GM19395 (cell line): Measurements from ENCODE around the gene KAT6B.
"Not testable (repeated sequence)": the region's sequence is repeated elsewhere in the genome, so short reads cannot be mapped to it uniquely, and the experiment has no call there.

Source experiments
- ATAC-seq: cut with Tn5 transposase; IDR thresholded peaks from one replicate; pipeline ENCODE4 v1.9.1; 2021; ENCODE audit warnings: mild to moderate bottlenecking, moderate library complexity; ENCODE audit not compliant: unreplicated experiment

KAT6B gene

DNA sequence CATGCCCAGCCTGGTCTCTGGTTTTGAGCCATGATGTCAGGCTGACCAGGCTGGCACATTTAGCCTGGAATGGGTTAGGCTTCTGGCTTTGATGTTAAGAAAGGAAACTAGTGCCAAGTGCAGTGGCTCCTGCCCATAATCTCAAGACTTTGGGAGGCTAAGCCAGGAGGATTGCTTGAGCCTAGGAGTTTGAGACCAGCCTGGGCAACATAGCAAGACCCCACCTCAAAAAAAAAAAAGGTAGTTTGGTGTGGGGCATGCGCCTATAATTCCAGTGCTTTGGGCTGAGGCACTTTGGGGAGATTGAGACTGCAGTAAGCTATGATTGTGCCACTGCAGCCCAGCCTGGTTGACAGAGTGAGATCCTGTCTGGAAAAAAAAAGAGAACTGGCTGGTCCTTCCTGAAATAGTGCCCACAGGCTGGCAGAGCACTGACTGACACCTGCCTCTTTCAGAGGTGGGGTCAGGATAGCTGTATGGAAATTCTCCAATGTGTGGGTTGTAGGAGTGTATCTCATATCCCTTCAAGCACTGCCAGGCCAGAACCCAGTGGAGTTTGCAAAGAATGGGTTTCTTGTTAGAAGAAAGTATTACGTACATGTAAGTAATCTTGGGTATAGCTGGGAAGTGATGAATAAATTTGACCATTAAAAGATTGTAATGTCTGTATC is 61.3 kb downstream of the KAT6B start:
- ATAC-seq: no peak

DNA sequence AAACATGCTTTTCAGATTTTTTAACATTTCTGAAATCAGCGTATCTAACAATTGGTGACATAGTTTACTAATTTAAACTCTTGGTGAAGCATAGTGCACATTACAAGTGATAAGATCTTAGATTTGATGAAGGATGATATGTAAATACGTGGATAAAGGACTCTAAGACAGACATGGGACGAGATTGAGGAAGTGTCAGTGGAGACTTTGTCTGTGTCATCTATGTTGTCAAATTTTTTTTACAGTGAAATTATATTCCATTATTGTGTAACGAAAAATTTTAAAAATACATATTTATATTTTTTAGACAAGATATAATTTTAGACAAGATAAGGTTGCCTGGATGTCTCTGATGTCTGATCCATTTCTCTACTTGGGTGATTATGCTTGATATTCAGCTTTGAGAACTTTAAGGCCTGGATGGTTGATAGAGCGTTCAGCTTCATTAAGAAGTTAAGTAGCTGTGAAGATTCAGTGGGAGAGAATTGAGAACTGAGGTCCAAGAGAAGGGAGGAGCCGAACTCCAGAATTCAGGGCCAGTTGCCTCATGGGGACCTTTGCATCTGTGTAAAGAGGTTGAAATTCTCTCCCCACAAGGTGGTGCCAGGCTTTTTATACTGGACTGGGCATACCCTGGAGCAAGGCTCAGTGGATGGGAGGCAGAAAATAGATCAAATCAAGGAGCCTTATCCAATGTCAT is 62.7 kb downstream of the KAT6B start:
- ATAC-seq: no peak

DNA sequence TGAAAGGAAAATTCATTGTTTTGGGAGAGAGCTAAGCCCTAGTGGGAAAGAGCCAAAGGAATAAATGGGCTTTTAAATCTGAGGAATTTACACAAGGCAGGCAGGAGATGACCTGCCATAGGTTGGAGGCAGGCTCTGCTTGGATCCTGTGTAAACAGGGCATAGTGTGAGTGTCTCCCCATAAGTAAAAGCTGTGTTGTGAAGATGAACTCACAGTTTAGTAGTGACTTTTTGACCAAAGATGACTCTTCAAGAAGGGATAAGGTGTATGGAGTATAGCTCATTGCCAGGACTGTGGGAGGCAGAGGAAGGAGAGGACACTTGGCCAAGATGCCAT is 63.2 kb downstream of the KAT6B start:
- ATAC-seq: no peak

DNA sequence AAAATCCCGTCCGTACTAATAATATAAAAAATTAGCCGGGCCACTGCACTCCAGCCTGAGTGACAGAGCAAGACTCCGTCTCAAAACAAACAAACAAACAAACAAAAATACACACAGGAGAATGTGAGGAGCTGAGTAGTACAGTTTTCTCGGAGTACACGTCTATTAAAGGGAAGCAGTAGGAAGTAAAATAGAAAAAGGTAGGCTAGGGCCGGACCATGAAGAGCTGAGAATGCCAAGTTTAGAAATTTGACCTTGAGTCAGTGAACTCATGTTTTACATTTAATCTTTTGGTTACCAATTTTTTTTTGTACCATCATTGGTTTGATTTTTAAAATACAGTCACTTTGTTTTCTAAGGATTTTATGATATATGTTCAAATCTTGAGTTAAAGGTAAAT is 64.1 kb downstream of the KAT6B start:
- no peak for ATAC-seq

DNA sequence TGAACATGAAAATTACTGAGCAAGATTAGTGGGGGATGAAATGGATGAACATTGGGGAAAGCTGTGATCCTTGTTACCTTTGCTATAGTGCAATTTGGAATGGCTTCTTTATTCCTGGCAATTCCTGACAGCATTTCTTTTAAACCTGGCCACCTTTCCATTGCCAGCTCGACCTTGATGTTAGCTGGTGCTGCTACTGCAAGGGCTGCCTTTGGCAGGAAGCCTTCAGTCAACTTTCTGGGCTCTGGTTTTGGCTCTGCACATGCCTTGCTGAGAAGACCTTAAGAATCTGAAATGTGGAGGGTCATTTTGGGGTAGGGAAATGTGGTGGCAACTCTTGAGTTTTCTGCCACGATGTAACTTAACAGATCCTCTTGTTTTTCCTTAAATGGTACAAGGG is 64.7 kb downstream of the KAT6B start:
- no peak for ATAC-seq

DNA sequence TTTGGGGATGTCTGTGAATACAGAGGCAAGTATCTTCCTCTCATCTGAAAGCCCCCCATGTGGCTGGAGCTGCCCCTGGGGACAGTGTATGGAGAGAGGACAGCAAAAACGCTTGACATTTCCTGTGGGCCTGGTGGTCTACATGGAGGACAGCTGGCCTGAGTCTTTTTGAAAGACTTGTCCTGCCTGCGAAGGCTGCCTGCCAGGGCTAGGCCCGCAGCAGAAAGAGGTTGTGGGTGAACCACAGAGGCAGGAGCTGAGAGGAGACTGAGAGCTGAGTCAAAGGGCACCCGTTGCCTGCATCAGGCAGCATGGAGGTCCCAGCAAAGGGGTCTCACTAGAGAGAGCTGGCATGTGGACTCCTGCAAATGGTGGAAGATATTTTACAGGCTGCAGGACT is 66.4 kb downstream of the KAT6B start:
- no peak for ATAC-seq

DNA sequence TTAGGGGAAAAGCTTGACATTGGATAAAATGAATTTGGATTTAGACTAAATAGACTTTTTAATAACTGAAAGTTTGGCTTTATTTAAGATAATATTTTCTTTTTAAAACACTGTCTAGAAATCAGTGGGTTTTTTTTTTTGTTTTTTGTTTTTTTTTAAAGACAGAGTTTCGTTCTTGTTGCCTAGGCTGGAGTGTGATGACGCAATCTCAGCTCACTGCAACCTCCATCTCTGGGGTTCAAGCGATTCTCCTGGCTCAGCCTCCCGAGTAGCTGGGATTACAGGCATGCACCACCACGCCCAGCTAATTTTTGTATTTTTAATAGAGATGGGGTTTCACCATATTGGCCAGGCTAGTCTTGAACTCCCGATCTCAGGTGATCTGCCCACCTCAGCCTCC is 66.9 kb downstream of the KAT6B start:
- ATAC-seq: not testable (repeated sequence)

DNA sequence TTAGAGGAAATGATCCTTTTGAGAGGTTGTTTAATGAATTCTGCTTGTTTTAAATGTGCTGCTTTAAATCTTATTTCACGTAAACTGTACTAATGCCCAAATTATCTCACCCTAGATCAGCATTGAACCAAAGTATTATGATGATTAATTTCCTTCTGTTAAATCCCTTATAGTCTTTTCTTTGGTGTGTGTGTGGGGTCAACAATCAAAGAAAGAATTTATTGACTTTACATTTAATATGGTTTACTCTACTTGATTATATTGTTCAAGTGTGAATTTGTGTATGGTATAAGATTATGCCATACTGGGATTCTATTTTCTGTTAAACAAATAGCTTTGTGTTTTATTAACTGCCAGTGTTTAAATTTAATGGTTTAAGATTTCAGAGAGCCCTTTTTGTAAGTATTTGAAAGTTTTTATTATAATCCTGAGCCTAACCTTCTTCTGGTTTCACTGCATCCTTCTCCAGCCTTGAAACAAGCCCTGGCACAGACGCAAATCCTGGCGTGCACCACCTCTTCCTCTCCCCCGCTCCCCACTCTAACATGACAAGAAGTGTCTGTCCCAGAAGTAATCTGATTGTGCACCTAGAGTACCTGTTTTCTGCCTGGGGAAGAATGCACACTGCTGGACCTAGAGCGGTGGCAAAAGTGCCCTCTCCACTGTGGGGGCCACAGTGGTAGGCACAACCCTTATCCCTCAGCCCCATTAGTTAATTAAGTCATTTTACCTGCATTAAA is 70.6 kb downstream of the KAT6B start:
- no peak for ATAC-seq

DNA sequence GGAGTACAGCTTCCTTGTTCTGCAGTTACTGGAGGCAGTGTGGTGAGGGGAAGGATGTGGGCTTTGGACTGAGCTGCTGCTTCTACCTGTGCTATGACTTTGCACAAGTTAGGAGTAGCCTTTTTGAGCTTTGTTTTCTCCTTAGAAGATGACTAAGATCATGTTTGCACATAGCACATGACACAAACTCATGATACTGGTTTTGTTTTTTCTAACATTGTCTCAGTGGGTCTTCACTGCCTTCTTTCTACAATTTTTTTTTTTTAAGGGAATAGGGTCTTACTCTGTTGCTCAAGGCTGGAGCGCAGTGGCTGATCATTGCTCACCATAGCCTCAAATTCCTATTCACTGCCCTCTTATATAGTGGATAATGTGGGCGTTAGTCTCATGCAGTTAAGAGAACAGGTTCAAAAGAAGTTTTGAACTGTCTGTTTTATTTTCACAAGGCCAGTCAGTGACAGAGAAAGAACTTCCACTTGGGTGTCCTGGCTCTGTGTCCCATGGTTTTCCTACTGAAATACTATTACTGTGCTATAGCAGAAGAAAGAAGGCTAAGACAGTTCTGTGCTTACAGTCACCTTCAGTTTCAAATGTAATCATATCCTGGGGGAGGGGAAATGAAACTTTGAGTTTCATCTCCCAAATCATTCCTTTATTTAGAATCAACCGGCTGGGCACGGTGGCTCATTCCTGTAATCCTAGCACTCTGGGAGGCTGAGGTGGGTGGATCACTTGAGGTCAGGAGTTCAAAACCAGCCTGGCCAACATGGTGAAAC is 72.0 kb downstream of the KAT6B start:
- peak; percentile 72 for ATAC-seq

DNA sequence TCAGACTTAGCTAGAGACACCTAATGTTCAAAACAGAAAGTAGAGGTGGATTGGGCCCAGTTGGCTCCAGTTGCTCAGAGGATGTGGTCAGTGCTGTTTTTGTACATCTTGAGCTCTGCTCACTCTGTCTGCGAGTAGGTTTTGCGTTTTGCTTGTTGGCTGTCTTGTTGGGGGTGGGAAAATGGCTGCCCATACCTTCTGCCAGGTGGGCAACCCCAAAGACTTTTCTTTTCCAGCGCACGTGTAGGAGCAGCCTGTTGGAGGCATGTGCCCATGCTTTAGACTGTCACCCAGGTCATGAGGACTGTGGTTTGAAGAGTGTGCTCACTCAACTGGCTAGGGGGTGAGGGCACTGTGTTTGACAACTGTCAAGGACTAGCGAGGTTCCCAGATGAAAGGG is 73.9 kb downstream of the KAT6B start:
- peak; percentile 63 for ATAC-seq

DNA sequence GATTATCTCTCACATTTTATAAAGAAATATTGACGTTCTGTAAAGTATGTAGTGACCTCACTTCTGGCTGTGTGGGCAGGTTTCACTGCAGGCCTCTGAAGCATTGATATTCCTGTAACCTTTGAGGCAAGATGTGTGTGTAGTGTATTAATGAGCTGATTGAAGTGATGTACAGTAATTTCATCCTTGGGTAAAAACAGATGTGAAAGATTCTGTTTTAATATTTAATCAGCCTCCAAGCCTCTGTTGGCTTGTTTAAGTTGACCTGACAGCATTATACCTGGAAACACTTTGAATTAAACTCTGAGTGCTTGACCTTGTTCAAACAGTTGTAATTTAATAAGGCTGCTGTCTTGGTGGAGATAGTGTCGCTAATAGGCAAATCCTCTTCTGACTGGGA is 74.9 kb downstream of the KAT6B start:
- ATAC-seq: no peak

DNA sequence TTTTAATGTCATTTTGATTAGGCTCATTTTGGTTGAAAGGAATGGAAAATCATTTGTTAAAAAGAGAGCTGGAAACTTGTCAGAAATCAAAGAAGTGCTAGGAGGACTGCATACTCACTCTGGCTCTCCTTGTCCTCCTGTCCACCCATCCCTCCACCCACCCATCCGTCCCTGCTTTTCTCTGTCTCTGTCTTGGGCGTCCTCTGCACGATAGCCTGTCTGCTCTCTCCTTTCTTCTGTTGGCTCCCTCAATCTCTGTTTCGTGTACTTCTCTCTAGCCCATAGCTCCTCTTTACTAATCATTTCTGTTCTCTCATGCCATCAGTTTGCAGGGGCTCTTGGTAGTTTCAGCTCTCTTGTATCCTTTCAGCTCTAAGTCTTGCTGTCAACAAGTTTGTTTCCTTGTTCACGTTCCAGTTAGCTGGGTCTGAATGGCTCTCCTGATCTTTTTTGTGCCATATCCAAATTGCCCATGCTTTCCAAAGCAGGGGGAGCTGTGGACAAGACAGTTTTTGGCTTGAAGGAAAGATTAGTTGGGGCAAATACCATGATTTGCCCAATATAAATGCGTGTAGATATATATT is 75.6 kb downstream of the KAT6B start:
- no peak for ATAC-seq

DNA sequence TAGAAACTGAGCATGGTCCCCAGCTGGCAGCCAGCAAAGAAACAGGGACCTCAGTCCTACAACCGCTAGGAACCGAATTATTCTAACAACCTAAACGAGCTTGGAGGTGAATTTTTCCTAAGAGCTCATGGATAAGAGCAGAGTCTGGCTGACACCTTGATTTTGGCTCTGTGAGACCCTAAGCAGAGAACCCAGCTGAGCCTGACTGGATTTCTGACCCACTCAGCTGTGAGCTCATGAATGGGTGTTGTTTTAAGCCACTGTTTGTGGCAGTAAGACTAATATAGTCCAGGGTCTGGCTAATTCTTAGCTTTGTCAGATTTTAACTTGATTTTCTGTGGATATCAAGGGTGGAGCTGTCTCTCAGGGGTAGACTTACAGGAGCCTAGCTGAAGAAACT is 77.1 kb downstream of the KAT6B start:
- ATAC-seq: no peak

DNA sequence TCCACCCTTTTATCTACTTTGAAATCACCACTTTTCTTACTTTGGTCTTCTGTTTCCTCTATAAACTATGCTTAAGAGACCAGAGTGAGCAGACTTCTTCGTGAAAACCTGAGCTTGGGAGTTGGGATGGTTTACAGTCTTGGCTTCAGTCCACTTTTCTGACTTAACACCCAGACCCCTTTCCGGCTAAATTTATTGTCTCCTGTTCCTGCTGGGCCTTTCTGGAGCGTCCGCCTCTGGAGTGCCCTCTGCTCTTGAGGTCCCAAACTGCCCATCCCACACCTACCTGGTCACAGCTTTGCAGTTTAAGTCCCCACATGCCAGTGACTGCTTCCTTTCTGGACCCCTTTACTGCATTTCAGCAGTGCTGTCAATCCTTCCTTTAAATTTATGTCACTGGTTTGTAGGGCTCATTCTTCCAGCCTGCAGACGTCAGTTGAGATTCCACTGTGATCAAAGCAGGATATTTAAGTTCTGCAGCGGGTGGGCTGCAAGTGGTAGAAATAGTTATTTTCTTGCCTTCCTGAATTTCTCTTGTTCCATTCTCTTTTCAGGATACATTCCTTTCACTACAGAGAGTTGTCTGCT is 80.3 kb downstream of the KAT6B start:
- no peak for ATAC-seq

DNA sequence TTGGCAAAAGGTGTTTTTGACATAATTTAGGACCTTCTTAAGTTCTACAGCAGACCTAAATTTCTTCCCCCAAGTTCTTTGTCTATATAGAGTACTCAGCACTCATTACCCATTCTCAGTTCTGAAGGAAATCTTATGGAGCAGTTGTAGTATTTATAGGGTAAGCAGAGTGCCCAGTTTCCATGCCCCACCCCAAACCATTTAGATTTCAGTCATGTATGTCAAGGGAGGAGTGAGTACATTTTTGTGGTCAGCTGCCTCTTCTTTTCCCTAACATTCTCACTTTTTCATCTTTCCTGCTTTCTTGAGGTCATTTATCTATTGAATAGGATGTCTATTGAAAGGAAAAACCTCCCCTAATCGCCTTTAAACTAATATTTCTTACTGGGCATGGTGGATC is 83.3 kb downstream of the KAT6B start:
- ATAC-seq: no peak

DNA sequence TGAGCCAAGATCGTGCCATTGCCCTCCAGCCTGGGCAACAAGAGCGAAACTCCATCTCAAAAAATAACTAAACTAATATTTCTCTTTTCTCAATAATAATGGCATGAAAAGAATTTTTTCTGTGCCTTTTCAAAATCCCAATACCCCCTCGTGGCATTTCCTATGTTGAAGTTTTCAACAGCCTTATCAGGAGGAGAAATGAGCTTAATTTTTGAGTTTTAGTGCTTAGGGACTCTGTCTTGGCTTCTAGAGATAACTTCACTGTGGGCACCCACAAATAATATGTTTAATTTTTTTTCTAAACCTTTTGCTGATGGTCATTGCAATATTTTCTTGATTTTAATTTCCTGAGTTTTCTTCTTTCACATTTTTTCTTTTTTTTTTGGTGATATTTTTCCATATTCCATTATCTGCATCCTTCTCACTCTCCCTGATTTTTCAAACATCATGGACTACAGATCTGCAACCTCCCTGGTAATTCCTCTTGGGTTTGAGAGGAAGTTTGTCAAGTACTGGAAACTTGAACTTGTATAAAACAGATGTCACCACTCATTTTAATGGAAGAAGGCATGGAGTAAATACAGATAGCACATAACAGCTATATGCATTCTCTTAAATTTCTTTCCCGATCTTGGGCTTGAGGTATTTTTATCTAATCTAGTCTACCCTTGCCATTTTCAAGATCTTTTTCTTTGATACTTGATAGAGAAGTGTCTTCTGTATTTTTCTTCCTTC is 84.0 kb downstream of the KAT6B start:
- no peak for ATAC-seq

DNA sequence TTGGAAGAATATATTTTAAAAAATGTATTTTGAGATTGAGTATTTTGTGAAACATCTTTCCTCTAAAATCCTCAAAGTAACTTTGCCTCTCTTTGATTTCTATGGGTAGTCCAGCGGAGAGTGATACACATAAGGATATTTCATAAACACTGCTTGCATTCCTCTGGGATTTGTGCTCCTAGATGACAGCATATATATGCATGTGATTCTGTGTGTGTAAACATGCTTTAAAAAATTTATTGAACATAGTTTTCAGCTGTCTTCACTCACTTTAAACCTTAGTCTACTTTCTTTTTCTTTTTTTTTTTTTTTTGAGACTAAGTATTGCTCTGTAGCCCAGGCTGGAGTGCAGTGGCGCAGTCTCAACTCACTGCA is 84.6 kb downstream of the KAT6B start:
- no peak for ATAC-seq

DNA sequence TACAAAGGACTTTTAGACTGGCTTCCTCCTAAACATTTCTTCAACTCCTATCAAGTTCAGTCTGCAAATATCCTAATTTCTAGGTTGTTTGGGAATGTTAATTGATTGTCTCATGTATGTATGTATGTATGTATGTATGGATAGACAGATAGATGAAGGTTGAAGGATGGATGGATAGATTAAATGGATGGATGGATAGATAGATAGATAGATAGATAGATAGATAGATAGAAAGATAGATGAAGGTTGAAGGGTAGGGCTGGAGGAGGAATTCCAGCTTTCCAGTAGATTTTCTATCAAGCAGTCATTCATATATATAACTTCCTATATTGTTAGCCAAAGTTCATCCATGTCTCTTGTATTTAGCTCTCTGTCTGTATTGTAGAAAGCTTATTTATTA is 85.8 kb downstream of the KAT6B start:
- no peak for ATAC-seq

DNA sequence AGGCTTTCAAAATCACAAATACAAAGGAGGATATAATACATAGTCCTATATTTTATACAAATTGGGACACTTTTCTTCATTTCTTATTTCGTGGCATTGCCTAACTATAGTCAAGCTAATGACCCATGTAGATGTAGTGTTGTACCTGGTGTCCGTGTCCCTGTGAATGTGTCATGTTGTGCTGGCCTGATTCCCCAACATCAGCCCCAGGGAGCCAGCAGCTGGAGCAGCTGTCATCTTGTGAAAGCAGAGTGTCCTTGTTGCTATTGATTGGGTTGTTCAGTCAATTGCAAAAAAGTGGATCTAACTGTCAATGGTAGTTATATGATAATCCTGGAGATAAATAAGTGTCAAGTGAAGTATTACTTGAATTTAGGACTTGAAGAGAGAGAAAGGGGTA is 86.3 kb downstream of the KAT6B start:
- ATAC-seq: no peak

DNA sequence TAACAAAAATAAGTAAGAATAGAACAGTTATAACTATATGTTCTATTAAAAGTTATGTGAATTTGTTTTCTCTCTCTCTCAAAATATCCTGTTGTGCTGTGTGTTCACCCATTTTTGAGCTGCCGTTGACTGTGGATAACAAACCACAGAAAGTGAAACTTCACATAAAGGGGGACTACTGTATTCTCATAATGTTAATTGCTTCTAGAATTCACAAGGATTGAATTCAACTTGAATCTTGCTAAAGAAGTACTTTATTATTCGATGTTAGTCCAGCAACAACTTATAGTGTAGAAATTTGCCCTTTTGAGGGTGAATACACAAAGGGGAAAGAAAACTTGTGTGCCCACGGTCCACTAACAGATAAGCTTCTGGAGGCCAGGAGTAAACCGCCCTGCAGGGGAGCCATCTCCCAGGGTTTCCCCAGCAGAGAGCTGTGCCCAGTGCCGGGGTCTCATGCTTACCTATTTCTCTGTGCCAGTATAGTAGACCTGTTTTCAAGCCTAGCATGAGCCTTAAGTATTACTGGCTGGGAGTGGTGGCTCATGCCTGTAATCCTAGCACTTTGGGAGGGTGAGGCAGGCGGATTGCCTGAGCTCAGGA is 87.1 kb downstream of the KAT6B start:
- ATAC-seq: peak; percentile 65
